NCI-H2107 (cell line): ENCODE results near the gene RCOR2.
"Not testable (repeated sequence)": the region's sequence is repeated elsewhere in the genome, so short reads cannot be mapped to it uniquely, and the experiment has no call there.

Experiments used
- DNase-seq: peaks from one replicate; lab custom pipeline; 2025; lab: John Stamatoyannopoulos, UW

The RCOR2 gene

GRCh38 chr11:63916837-63917691, at the start of gene RCOR2:
TSS of gene RCOR2 (minus strand) at chr11:63917164. CDS start at chr11:63916456, 708 bp downstream.
- DNase-seq, result peak; percentile 51

DNA sequence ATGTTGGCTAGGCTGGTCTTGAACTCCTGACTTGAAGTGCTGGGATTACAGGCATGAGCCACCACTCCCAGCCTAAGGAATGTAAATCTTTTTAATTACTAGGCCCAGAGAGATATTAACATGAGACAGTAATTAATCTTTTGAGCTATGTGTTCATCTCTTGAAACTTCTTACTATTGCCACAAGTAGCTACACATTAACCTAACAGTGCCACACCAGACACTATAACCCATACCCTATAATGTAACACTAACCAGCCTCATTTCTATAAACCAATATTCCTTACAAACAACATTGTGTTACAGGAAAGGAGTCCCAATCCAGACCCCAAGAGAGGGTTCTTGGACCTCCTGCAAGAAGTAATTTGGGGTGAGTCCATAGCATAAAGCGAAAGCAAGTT, 49.5 kb upstream of the RCOR2 start:
- DNase-seq, result no peak

DNA sequence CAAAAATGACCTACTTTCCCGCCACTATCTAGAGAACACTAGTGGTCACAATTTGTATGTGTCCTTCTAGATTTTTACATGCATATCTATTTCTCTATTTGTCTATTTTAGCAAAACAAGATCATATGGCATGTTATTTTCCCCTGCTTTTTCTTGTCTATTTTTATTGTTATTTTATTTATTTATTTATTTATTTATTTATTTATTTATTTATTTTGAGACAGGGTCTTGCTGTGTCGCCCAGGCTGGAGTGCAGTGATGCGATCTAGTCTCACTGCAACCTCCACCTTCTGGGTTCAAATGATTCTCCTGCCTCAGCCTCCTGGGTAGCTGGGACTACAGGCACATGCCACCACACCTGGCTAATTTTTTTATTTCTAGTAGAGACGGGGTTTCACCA, 46.9 kb upstream of the RCOR2 start:
- DNase-seq, result not testable (repeated sequence)

DNA sequence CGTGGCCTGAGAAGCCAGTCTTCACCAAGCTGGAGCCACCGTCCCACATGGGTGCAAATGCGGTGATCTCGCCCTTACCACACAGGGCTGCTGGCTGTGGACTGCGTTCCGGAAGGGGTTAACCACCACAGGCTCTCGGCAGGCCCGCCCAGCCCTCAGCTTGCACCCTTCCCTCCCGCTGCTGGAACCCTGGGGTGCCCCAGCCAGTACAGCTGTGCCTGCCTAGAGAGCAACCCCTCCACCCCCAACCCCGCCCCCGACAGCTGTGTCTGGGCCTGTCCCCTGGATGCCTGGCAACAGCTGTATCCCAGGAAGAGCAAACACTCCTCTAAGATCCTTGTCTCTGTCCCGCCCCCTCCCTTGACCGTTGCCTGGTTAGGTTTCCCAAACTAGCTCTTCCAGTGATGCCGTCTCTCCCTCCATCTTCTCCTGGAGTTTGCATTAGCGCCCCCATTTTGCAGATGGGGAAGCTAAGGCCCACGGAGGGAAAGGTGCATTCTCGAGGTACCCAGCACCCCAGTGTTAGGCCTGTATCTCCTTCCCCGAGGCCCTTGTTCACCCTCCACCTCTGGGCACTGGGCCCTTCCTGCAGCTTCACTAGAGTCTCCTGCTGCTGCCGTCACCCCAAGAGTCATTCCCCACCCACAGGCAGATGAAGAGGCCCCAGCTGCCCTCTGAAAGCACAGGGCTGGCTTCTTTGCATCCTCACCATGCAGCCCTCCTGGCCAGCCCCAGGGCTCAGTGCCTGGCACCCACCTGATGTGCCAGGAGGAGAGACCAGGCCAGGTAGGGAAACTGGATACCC, 44.8 kb upstream of the RCOR2 start:
- DNase-seq, result no peak

DNA sequence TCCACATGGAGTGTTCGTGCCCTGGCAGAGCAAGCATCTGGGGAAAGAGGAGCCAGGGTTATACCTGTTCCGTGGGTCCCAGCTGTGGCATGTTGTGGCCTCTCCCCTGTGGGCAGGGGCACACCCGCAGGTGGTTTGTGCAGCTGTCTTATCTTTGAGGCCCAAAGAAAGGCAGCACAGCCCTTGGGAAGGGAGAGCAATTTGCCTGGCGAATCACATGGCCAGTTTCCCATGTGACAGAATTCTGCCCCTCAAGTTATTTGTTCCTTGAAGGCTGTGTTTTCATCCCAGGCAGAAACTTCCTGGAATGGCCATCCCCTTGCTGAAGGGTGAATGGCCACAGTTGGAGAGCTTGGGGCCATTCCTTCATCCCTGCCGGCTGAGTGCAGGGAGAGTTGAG, 41.0 kb upstream of the RCOR2 start:
- DNase-seq, result no peak

- DNase-seq, result no peak
Observed at GRCh38 chr11:63952570-63952969, 35.6 kb upstream of the RCOR2 start.

DNA sequence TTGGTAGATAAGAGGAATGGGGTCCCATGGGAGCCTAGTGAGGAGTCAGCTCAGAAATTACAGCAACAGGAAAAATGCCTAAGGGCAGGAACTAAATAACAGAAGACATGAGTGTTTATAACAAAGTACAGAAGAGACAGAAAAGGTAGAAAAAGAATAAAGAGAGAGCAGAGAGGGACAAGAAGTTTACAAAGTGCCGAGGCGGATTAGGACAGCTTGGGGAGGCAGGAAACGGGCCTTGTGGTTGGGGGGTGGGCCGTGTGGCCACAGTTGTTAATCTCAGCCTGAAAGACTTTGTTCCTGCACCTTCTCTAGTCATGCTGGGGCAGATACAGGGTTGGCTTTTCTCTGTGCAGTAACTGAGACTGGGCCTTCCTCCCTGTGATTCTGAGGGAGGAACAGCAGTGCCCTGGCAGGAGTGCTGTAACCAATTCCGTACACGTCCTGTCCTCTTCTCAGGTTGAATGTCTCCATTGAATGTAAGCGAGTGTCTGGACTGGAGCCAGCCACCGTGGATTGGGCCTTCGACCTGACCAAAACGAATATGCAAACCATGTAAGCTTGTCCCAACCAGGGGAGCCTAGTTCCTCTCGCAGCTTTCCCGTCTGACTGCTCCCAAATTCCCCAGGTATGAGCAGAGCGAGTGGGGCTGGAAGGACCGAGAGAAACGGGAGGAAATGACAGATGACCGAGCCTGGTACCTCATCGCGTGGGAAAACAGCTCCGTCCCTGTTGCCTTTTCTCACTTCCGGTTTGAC, 35.0 kb upstream of the RCOR2 start:
- DNase-seq, result no peak

DNA sequence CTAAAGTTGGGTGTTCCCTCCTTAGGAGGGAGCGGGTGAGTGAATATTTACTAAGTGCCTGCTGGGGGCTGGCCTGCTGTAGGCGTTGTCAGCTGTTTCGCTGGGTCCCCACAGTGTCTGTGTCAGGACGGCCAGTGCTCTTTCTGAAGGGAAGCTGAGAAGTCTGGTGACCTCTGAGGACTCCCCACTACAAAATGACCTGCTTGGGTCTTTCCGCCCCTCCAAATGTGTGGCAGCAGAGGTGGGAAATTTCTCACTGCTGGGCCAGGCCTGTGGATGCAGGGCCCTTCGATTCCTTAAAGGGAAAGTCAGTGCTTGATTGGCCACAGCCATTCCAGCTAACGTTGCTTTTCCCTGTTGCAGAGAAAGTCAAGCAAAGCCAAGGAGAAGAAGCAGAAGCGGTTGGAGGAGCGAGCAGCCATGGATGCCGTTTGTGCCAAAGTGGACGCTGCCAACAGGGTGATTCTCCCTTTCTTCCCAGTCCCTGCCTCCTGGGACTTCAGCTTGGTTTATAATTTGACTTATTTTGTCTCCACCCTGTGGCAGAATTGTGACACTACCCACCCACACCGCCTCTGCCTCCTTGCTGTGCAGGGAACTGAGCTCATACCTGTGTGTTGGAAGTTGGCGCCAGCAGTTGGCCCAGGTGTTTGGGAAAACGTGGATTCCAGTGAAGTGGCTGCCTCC, 28.7 kb upstream of the RCOR2 start:
- DNase-seq, result peak; percentile 58

GRCh38 chr11:63944987-63945386, 28.0 kb upstream of the RCOR2 start:
- DNase-seq, result no peak

DNA sequence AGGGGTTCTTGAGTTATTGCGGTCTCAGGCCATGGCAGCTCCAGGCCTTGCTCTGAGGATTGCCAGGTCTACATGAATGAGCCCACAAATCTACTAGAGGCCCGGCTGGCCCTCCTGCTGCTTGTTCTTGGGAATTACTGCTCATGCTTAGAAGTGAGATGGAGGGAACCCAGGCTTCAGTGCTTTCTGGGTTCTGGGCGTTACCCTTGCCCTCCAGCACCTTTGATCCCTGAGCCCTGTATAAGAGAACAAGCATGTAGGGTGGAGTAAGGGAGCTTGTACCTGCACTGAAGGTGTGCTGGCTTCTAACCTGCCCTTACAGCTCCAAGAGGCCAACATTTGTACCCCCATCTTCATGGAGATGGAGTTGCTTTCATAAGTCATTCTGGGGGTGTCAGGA, 25.8 kb upstream of the RCOR2 start:
- DNase-seq, result no peak

DNA sequence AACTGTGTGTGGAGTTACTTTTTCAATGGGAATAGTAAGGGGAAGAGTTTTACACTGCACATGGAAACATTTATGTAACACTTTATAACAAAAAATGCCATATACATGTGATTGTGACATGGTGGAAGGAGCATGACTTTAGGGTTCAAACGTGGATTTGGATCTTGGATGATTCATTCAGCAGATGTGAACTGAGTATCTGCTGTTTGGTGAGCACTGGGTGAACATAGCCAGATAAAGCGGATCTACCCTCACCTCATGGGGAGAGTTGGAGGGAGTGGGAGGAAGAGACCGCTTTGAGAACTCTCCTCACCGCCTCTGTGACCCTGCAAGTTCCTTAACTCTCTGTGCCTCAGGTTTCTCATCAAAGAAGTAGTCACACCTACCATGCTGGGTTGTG, 24.9 kb upstream of the RCOR2 start:
- DNase-seq, result no peak

GRCh38 chr11:63940786-63941185, 23.8 kb upstream of the RCOR2 start:
- DNase-seq, result no peak

DNA sequence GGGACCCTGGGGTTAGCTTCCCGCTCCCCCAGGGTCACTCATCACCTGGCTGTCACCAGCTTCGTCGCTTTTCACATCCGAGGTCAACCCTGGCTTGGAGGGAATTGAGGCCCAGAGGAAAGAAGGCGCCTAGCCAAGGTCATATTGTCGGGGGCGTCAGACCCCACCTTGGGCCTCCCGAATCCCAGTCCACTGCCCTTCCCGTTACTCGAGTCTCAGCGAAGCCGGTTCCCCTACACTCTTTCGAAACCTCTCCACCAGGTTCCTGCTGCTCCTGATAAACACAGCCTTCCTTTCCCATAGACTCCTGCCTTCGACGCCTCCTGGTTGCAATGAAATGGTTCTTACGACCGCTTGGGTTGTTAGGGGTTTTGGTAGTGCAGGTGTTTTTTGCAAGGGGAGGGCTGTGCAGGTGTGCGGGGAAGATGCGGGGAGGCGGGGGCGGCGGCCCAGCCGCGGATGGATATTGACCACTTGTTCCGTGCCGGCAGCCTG, 22.5 kb upstream of the RCOR2 start:
- DNase-seq, result no peak

- DNase-seq, result peak; percentile 88
Observed at GRCh38 chr11:63938479-63939396, 21.8 kb upstream of the RCOR2 start, which contains the start of gene NAA40. TSS of gene NAA40 (plus strand) at chr11:63939002. CDS start at chr11:63939097, 95 bp downstream.

DNA sequence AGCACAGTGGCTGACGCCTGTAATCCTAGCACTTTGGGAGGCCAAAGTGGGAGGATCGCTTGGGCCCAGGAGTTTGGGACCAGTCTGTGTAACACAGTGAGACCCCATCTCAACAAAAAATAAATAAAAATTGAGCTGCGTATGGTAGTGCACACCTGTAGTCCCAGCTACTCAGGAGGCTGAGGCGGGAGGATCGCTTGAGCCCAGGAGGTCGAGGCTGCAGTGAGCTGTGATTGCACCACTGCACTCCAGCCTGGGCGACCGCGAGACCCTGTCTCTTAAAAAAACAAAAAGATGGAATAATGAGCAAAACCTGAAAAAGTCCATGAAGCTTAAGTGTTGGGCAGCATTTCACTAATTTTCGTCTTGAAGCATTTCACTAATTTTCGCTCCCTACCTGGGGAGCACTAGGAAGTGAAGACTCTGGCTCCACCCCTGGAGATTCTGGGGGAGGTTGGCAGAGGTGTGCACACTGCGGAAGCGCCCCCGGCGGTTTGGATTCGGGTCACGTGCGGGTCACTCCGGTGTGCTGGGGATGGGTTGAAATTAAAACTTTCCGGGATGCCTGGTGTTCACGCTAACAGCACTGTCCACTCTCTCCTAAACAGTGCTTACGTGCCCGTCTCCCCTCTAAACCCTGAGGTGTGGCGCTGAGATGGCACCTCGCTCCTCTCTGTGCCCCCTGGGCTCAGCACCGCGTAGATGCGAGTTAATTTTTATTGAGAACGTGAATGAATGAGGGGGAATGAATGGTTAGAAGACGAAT, 20.9 kb upstream of the RCOR2 start:
- DNase-seq, result no peak

DNA sequence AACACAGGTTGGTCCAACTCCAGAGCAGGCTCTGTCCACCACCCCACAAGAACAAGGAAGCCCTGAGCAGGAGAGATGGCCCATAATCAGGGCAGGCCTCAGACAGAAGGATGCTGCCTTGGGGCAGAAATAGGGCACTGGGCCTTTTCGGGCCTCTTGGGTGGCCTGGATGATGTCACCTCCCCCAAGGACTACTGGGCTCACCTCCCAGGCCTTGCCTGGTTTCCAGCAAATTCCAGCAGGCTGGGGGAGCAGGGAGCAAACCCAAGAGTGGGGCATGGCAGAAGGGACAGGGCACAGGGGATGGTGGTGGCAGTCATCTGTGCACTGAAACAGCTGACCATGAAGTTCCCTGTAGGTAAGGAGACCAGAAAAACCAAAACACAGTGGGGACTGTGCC, 16.5 kb upstream of the RCOR2 start:
- no peak for DNase-seq

DNA sequence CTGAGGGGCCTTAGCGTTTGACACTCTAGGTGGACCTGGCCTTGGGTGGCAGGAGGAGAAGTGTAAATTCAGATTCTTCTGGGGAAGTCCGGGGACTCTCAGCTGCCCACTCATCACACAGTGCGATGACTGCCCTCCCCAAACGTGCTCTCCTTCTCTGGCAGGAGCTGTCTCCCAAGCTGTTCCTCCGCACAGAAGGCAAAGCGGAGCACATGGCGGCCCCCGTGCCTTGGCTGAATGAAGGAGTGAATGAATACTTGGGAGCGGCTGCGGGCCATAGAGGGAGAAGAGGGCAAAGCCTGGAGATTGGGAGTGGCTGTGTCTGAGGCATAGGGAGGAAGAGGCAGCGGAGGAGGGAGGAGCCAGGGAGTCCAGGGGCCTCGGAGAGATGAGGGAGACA, 14.9 kb upstream of the RCOR2 start:
- DNase-seq, result no peak

DNA sequence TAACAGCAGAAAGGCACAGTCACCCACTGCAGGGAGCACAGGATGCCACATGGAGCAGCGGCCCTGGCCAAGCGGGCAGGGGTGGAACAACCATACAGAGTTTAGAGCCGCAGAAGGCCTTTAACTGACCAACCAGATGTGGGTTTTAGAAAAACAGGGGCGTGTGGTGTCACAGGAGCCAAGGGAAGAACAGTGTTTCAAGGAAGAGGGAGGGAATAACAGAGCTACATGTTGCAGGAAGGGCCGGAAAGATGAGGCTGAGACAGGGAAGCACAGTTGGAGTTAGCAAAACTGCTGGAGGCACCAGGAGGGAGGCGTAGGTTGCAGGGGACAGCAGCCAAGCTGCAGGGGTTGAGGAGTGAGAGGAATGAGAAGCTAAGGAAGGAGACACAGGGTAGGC, 14.1 kb upstream of the RCOR2 start:
- no peak for DNase-seq

DNA sequence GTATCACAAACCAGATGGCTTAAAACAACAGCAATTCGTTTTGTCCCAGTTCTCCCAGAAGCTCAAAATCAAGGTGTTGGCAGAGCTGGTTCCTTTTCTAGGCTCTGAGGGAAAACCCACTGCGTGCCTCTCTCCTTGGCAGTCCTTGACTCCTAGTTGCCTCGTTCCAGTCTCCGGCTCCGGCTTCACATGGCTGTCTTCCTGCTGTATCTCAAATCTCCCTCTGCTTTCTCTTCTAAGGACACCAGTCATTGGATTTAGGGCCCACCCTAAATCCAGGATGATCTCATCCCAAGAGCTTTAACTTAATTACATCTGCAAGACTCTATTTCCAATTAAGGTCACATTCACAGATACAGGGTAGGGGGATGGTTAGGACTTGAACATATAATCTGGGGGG, 12.7 kb upstream of the RCOR2 start:
- no peak for DNase-seq

GRCh38 chr11:63923319-63923718, 6.4 kb upstream of the RCOR2 start:
- DNase-seq, result no peak
